Ishikawa (cell line): ENCODE measurements around the gene RNF212B.

Experiments
- CEBPB ChIP-seq: IDR thresholded peaks from 2 replicates; pipeline ENCODE4 v1.6.1; 2012
- CREB1 ChIP-seq: IDR thresholded peaks from 2 replicates; pipeline ENCODE4 v1.6.1; 2012; ENCODE audit warnings: low read depth
- EGR1 ChIP-seq: IDR thresholded peaks from 2 replicates; pipeline ENCODE4 v1.6.1; 2012
- EP300 ChIP-seq: IDR thresholded peaks from 2 replicates; pipeline ENCODE4 v1.6.1; 2012; ENCODE audit warnings: borderline replicate concordance
- FOXM1 ChIP-seq: IDR thresholded peaks from 2 replicates; pipeline ENCODE4 v1.6.1; 2012; ENCODE audit warnings: low read depth, borderline replicate concordance
- NFIC ChIP-seq: IDR thresholded peaks from 2 replicates; pipeline ENCODE4 v1.6.1; 2012
- RAD21 ChIP-seq: IDR thresholded peaks from 2 replicates; pipeline ENCODE4 v1.6.1; 2012; ENCODE audit warnings: low read depth
- TAF1 ChIP-seq: IDR thresholded peaks from 2 replicates; pipeline ENCODE4 v1.6.1; 2012; ENCODE audit warnings: low read depth, mild to moderate bottlenecking
- TCF12 ChIP-seq: IDR thresholded peaks from 2 replicates; pipeline ENCODE4 v1.6.1; 2012; ENCODE audit warnings: low read depth
- TEAD4 ChIP-seq: IDR thresholded peaks from 2 replicates; pipeline ENCODE4 v1.6.1; 2012
- YY1 ChIP-seq: IDR thresholded peaks from 2 replicates; pipeline ENCODE4 v1.6.1; 2012; ENCODE audit warnings: low read depth
- ZBTB7A ChIP-seq: IDR thresholded peaks from 2 replicates; pipeline ENCODE4 v1.6.1; 2012; ENCODE audit warnings: low read depth
- TF ChIP-seq, protein P1 (sequence below): IDR thresholded peaks from 2 replicates; pipeline ENCODE4 v1.6.1; 2012; ENCODE audit warnings: low read depth, mild to moderate bottlenecking
- TF ChIP-seq, protein P2 (sequence below): IDR thresholded peaks from 2 replicates; pipeline ENCODE4 v1.6.1; 2012
- TF ChIP-seq, protein P3 (sequence below): IDR thresholded peaks from 2 replicates; pipeline ENCODE4 v1.6.1; 2012

Gene RNF212B

DNA sequence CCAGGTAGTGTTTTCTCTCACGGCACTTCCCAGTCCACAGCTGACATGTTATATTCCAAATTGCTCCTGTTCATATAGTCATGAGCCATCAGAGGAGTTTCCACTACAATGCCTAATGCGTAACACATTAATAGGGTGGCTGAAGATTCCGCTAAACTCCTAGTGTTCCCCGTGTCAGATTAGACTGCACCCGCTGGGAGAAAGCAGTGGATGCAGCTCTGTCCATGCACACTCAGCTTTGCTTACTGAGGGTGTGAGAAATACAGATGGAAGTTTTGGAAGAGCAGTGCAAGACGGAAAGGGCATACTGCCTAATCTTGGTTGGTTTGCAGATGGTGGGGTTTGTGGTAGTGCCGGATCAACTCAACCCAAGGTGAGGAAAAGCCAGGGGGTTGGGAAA lies 59.4 kb downstream of the RNF212B start:
- no peak for TF ChIP-seq CREB1
- TF ChIP-seq TAF1 = no peak
- TF ChIP-seq NFIC = no peak
- TF ChIP-seq, protein P1, sequence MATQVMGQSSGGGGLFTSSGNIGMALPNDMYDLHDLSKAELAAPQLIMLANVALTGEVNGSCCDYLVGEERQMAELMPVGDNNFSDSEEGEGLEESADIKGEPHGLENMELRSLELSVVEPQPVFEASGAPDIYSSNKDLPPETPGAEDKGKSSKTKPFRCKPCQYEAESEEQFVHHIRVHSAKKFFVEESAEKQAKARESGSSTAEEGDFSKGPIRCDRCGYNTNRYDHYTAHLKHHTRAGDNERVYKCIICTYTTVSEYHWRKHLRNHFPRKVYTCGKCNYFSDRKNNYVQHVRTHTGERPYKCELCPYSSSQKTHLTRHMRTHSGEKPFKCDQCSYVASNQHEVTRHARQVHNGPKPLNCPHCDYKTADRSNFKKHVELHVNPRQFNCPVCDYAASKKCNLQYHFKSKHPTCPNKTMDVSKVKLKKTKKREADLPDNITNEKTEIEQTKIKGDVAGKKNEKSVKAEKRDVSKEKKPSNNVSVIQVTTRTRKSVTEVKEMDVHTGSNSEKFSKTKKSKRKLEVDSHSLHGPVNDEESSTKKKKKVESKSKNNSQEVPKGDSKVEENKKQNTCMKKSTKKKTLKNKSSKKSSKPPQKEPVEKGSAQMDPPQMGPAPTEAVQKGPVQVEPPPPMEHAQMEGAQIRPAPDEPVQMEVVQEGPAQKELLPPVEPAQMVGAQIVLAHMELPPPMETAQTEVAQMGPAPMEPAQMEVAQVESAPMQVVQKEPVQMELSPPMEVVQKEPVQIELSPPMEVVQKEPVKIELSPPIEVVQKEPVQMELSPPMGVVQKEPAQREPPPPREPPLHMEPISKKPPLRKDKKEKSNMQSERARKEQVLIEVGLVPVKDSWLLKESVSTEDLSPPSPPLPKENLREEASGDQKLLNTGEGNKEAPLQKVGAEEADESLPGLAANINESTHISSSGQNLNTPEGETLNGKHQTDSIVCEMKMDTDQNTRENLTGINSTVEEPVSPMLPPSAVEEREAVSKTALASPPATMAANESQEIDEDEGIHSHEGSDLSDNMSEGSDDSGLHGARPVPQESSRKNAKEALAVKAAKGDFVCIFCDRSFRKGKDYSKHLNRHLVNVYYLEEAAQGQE = no peak
- no peak for TF ChIP-seq EGR1
- no peak for TF ChIP-seq YY1
- TF ChIP-seq EP300 = no peak
- TF ChIP-seq RAD21 = no peak
- TF ChIP-seq, protein P2, sequence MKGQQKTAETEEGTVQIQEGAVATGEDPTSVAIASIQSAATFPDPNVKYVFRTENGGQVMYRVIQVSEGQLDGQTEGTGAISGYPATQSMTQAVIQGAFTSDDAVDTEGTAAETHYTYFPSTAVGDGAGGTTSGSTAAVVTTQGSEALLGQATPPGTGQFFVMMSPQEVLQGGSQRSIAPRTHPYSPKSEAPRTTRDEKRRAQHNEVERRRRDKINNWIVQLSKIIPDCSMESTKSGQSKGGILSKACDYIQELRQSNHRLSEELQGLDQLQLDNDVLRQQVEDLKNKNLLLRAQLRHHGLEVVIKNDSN = no peak
- TF ChIP-seq FOXM1 = no peak
- TF ChIP-seq TCF12 = no peak
- no peak for TF ChIP-seq TEAD4
- no peak for TF ChIP-seq CEBPB
- TF ChIP-seq, protein P3, sequence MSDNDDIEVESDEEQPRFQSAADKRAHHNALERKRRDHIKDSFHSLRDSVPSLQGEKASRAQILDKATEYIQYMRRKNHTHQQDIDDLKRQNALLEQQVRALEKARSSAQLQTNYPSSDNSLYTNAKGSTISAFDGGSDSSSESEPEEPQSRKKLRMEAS = no peak
- TF ChIP-seq ZBTB7A = no peak

DNA sequence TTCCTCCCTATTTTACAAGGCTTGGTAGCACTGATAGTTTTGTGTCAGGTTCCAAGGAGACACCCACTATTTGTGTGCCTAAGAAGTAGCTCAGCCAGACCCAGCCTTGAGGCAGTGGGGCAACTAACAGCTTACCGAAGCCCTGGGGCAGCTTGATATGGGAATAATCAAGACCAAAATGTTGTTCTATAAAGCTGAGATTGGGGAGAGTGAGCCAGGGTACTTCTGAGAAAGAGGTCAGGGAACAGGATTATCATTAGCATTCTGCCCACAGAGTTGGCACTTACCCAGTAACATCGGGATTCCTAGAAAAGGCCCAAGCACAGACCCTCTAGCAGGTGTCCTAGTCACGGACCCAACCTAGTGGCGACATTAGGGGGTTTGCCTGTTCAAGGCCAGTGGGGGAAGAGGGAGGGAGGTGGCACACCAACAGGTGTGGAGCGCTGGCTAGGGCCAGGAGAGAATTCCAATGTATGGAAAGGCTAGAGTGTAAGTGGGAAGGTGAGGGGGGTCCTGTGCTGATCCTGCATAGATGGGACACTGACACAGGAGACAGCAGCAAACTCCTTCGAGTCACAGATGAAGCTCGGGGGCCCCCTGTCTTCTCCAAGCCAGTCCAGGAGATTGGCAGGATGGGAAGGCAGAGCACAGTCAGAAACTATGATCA lies 60.0 kb downstream of the RNF212B start:
- TF ChIP-seq FOXM1 (no peak), YY1 (no peak), RAD21 (no peak), NFIC (no peak), TCF12 (no peak), CEBPB (no peak), ZBTB7A (no peak), TEAD4 (no peak)
- TF ChIP-seq, protein P1 = no peak
- TF ChIP-seq, protein P3 = no peak

DNA sequence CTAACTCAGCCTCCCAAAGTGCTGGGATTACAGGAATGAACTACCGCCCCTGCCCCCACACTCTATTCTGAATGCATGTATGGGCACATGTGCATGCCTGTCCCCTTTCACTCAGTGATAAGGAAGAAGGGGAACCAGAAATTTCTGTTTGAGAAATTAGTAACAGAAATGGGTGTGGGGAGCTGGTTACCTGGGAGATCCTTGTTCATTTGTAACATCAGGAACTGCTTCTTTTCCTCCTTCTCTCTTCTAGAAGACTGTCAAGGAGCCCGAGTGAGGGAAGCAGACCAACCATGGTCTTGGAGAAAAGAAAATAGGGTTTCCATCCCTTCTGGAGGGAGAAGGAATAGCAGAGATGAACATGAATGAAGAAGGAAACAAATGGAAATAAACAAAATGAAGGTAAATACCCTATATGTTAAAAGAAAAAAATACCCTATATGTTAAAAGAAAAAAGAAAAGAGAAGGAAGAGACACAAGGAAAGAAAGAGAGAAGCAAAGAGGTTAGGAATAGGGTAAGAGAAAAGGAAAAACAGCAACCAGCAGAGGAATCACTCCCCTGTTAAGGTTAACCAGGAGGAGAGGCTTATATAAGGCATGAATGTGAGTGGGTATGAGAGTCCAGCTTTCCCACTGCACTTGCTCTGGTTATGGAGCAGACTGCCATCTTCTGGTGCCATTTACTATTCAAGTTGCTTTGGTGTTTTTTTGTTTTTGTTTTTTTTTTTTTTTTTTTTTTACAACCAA lies 61.6 kb downstream of the RNF212B start:
- TF ChIP-seq RAD21 (peak; percentile 23; the same call in 1 of the 2 replicates), EP300 (no peak)

DNA sequence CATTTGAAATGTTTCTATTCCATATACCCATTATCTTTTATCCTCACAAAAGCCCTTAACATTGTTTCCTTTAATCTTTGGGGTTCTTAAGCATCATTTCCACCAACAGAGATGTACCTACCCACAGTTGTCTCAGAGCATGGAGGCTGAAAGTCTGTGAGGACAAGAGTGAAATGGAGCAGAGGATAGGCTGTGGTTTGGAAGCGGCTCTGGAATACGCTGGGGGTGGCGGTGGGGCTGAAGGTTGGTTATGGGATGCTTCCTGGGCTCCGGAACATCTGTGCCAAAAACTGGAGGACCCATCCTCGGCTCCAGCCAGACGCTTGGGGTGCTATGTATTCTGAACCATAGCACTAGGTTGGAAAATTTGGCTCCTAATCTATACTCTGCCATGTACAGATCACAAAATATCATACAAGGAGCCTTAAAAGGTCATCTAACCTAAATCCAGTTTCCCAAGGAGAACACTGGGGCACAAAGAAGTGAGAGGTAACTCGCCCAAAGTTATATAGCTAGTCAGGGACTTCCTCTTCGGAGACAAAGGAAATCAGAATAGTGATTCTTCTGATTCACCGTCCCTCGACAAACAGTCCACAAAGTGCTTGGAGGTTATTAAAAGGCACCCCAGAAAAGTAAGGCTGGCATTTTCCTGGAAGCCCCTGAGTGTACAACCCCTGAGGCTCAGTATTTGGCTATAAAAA lies 62.4 kb downstream of the RNF212B start:
- TF ChIP-seq, protein P1 = no peak
- TF ChIP-seq EGR1 (no peak), CEBPB (no peak), YY1 (no peak), TAF1 (no peak)
